RWPE1 (cell line): Measurements from ENCODE around the gene ZNF689.
"Not testable (repeated sequence)": the region's sequence is repeated elsewhere in the genome, so short reads cannot be mapped to it uniquely, and the experiment has no call there.

Source experiments
- CTCF ChIA-PET: fragments of 350-600 bp; sonication (Branson Sonifier 250); formaldehyde crosslinking; extraction: SDS; loops from one replicate; lab custom pipeline; 2021; lab: Yijun Ruan, JAX
- POLR2A ChIA-PET: fragments of 400-600 bp; formaldehyde crosslinking; extraction: SDS; loops from one replicate; lab custom pipeline; 2020; ENCODE audit warnings: antibody characterized with exemption; ENCODE audit not compliant: low non-redundant PET; lab: Yijun Ruan, JAX
- DNase-seq: peaks from one replicate; pipeline ENCODE4 v3.0.0; 2012; ENCODE audit warnings: low spot score
- H3K27ac ChIP-seq: fragments of 450-650 bp; 2 replicates; pipeline ENCODE4 v1.5.1; 2017
- CTCF ChIP-seq: fragments of 450-650 bp; conservative IDR thresholded peaks from 2 replicates; pipeline ENCODE4 v1.5.1; 2017; ENCODE audit warnings: low read depth, mild to moderate bottlenecking

Gene ZNF689

GRCh38 chr16:30637944-30638343 lies 27.8 kb upstream of the ZNF689 start:
- ChIA-PET CTCF (interaction anchor here (0.6 to 0.7 kb wide), 4 partner anchors 17 to 283 kb away, joined by 3 to 5 read pairs (median 3); partner anchors contain the start of gene CD2BP2), POLR2A (interaction anchor here (0.6 kb wide), 1 partner anchor 86 kb away, joined by 7 read pairs; no protein-coding TSS in a partner anchor)
- peak; percentile 68 for TF ChIP-seq CTCF
- peak; percentile 28 for DNase-seq
- H3K27ac ChIP-seq = 0 out of 2 replicates have a peak overlapping the region, but pooled peaks have one; percentile 21

DNA sequence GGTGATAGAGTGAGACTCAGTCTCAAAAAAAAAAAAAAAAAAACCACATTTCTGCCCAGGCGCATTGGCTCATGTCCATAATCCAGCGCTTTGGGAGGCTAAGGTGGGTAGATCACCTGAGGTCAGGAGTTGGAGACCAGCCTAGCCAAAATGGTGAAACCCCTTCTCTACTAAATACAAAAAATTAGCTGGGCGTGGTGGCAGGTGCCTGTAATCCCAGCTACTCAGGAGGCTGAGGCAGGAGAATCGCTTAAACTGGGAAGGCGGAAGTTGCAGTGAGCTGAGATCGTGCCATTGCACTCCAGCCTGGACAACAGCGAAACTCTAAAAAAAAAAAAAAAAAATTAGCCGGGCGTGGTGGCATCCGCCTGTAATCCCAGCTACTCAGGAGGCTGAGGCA lies 26.9 kb upstream of the ZNF689 start:
- H3K27ac ChIP-seq = peak overlapping the region; percentile 30
- DNase-seq = not testable (repeated sequence)
- CTCF ChIA-PET = interaction anchor here (0.6 to 0.9 kb wide), 8 partner anchors 9 to 282 kb away, joined by 3 to 9 read pairs (median 4); partner anchors contain the start of gene CD2BP2
- POLR2A ChIA-PET = interaction anchor here (0.6 kb wide), 1 partner anchor 207 kb away, joined by 4 read pairs; no protein-coding TSS in a partner anchor

- no peak for TF ChIP-seq CTCF
- POLR2A ChIA-PET = interaction anchor here (0.6 kb wide), 1 partner anchor 206 kb away, joined by 4 read pairs; no protein-coding TSS in a partner anchor
- no peak for DNase-seq
- CTCF ChIA-PET = interaction anchor here (0.6 to 0.9 kb wide), 3 partner anchors 9 to 138 kb away, joined by 4 to 9 read pairs (median 5); no protein-coding TSS in a partner anchor
- H3K27ac ChIP-seq = peak overlapping the region; percentile 30
Observed at GRCh38 chr16:30636599-30636998, 26.4 kb upstream of the ZNF689 start.

GRCh38 chr16:30633526-30633925 lies 23.3 kb upstream of the ZNF689 start:
- TF ChIP-seq CTCF = no peak
- DNase-seq = no peak
- ChIA-PET CTCF (interaction anchor here (0.6 to 0.7 kb wide), 2 partner anchors 75 to 557 kb away, joined by 3 read pairs; partner anchors contain the start of gene ZNF764), POLR2A (interaction anchor here (0.5 to 0.7 kb wide), 2 partner anchors 55 to 191 kb away, joined by 3 to 7 read pairs; no protein-coding TSS in a partner anchor)
- peak overlapping the region; percentile 84 for H3K27ac ChIP-seq

DNA sequence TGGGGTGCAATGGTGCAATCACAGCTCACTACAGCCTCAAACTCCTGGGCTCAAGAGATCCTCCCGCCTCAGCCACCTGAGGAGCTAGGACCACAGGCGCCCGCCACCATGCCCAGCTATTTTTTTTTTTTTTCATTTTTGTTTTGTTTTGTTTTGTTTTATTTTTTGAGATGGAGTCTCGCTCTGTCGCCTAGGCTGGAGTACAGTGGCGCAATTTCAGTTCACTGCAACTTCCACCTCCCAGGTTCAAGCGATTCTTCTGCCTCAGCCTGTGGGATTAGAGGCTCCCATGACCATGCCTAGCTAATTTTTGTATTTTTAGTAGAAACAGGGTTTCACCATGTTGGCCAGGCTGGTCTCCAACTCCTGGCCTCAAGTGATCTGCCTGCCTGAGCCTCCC lies 22.3 kb upstream of the ZNF689 start:
- H3K27ac ChIP-seq = peak overlapping the region; percentile 84; the same call in 1 of the 2 replicates
- POLR2A ChIA-PET, DNase-seq: not testable (repeated sequence)
- CTCF ChIA-PET = interaction anchor here (0.6 to 1.6 kb wide), 2 partner anchors 14 to 22 kb away, joined by 3 to 8 read pairs; partner anchors contain the start of gene ZNF689

DNA sequence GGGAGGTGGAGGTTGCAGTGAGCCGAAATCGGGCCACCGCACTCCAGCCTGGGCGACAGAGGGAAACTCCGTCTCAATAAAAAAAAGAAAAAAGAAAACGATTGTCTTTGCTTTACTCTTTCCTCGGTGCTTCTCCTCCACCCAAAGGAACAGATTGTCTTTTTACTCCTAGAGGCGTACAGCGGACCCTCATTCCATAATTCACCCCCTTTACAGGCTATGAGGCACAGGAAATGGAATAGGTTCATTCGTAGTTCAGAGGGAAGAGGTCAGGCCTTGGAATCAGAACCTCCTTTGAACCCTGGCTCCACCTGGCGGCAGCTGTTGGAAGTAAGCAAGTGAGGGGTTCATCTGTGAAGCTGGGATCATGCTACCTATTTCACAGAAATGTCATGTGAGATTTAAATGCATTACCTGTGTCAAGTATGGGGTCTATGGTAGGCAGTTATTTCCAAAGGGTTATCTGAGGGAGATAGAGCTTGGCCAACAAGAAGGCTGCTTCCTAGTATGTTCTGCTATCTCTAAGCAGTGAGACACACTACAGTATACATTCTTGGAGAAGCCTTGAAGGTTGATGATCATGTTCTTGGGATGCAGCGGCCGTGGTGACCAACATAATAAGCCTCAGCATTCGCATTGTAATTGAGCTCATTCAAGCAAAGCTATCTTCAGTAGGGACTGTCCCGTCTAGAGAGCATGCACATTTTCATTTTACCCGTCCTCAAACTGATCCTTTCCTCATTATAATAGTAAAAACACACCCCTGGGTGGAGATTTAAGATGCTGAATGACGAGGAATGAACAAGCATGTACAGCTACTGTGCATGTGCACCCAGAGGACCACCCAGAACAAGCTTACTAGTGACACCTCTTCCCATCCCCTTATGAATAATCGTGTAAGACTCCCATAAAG lies 18.7 kb upstream of the ZNF689 start:
- ChIA-PET CTCF (interaction anchor here (0.6 to 1.3 kb wide), 9 partner anchors 13 to 1750 kb away, joined by 3 to 5 read pairs (median 3); partner anchors contain the start of genes ATP2A1, SEPHS2, ZNF48 and ZNF688), POLR2A (interaction anchor here (0.5 kb wide), 1 partner anchor 57 kb away, joined by 3 read pairs; no protein-coding TSS in a partner anchor)
- peak; percentile 70 for DNase-seq
- peak; percentile 93 for TF ChIP-seq CTCF
- H3K27ac ChIP-seq = no peak overlapping the region; the same call in 1 of the 2 replicates

DNA sequence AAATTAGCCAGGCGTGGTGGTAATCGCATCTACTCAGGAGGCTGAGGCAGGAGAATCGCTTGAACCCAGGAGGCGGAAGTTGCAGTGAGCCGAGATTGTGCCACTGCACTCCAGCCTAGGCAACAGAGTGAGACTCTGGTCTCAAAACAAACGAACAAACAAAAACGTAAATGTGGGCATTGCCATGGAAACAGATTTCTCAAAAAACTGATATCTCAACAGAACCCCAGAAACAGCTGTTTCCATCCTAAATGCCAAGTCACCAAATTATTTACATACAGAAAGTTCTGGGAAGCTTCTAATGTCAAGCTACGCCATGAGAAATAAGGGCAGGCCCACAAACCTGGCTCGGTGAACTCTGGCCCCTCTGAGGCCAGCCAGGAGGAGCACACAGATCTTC lies 16.0 kb upstream of the ZNF689 start:
- POLR2A ChIA-PET = no interaction called here
- TF ChIP-seq CTCF = no peak
- H3K27ac ChIP-seq = no peak overlapping the region
- no peak for DNase-seq
- CTCF ChIA-PET = no interaction called here
